Gastroesophageal sphincter (tissue), 3 donors: ENCODE results near the gene GARIN3.

ENCODE experiments used
- CTCF ChIP-seq, 4 experiments: fragments of 200-600 bp in 2 of 4; fragments of 450-650 bp in 2 of 4; sonication (generic) in 1 of 4; IDR thresholded peaks; one replicate each; pipeline ENCODE4 v1.5.1; 2017 to 2019; ENCODE audit warnings: antibody characterized with exemption in 4 of 4, mild to moderate bottlenecking in 2 of 4, moderate library complexity in 2 of 4
- EP300 ChIP-seq: sonication (generic); formaldehyde crosslinking; IDR thresholded peaks from one replicate; pipeline ENCODE4 v1.6.1; 2017; ENCODE audit warnings: antibody characterized with exemption, mild to moderate bottlenecking
- POLR2A ChIP-seq, 2 donors: fragments of 450-650 bp; IDR thresholded peaks; one replicate each; pipeline ENCODE4 v1.6.1; 2017; ENCODE audit warnings: antibody characterized with exemption in 2 of 2, mild to moderate bottlenecking in 2 of 2, moderate library complexity in 1 of 2
- POLR2AphosphoS5 ChIP-seq: sonication (generic); formaldehyde crosslinking; IDR thresholded peaks from one replicate; pipeline ENCODE4 v1.6.1; 2017; ENCODE audit warnings: antibody characterized with exemption

- TF ChIP-seq POLR2AphosphoS5 (no peak), CTCF (IDR thresholded peaks at IDR 0.05) (no peak), POLR2A (IDR thresholded peaks at IDR 0.05) (no peak), EP300 (no peak)
These were observed 16.2 kb upstream of the GARIN3 start for GRCh38 chr5:157182143-157182757.
